Measurements from ENCODE around the gene MAP4K4.
A peak's percentile ranks its signal among the peaks of the same experiment; 100 is the strongest.

Gene MAP4K4

GRCh38 chr2:101692041-101692440 is 5.5 kb upstream of the MAP4K4 start:
- DNase-seq (ENCODE audit: low spot score): no peak
- no peak for FAIRE-seq

- no peak for FAIRE-seq
Observed at GRCh38 chr2:101692766-101693165, 4.7 kb upstream of the MAP4K4 start.

DNA sequence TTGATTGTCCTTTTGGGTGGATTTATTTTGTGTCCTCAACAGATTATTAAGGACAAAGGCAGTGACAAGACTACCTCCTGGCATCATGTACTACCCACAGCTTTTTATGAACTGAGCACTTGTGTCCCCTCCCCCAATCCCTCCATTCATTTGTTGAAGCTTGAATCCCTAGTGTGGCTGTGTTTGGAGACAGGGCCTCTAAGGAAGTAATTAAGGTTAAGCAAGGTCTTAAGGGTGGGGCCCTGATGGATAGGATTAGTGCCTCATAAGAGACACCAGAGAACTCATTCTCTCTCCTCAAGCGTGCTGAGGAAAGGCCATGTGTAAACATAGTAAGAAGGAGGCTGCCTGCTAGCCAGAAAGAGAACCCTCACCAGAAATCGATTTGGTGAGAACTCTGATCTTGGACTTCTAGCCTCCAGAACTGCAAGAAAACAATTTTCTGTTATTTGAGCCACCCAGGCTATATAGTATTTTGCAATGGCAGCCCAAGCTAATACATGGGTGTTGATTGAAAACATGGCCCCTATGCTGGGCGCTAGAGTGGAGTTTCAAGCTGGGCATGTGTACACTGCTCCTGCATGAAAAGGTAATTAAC is 3.4 kb upstream of the MAP4K4 start:
- no peak for FAIRE-seq
- DNase-seq (ENCODE audit: low spot score): no peak

More at GRCh38 chr2:101692766-101693165, 4.7 kb upstream of the MAP4K4 start:
- no peak for DNase-seq (ENCODE audit: low spot score)

- FAIRE-seq (no peak), DNase-seq (ENCODE audit: low spot score) (no peak)
Observed at GRCh38 chr2:101696272-101697123, 1.0 kb upstream of the MAP4K4 start.

- FAIRE-seq: no peak
- DNase-seq (ENCODE audit: low spot score): peak; percentile 59
Observed at GRCh38 chr2:101698014-101698843, 722 bp downstream of the MAP4K4 start.

GRCh38 chr2:101698844-101699754 is 1.6 kb downstream of the MAP4K4 start:
- FAIRE-seq (no peak), DNase-seq (ENCODE audit: low spot score) (no peak)

- FAIRE-seq (no peak), DNase-seq (ENCODE audit: low spot score) (no peak)
Observed at GRCh38 chr2:101699755-101700461, 2.4 kb downstream of the MAP4K4 start.

- FAIRE-seq: no peak
Observed at GRCh38 chr2:101704046-101704466, 6.5 kb downstream of the MAP4K4 start.

GRCh38 chr2:101704816-101705578 is 7.5 kb downstream of the MAP4K4 start:
- no peak for FAIRE-seq
- DNase-seq (ENCODE audit: low spot score): no peak

More at GRCh38 chr2:101704046-101704466, 6.5 kb downstream of the MAP4K4 start:
- DNase-seq (ENCODE audit: low spot score): no peak

GRCh38 chr2:101706121-101706818 is 8.8 kb downstream of the MAP4K4 start:
- DNase-seq (ENCODE audit: low spot score): no peak
- no peak for FAIRE-seq

DNA sequence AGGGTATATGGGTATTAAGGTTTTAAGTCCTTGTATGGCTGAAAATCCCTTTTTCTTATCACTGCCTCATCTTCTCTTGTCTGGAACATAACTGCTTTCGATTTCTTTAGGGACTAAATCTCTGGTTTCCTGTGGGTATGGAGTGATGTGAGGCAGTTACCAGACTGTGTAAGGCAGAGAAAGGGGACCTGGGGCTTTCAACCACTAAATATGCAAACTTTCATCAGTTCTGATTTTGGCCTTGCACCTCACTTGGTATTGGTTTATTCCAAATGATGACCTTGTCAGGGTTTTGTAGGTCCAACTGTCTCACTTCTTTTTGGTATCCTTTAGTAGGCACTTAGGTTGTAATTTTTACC is 9.3 kb downstream of the MAP4K4 start:
- FAIRE-seq (no peak), DNase-seq (ENCODE audit: low spot score) (no peak)

DNA sequence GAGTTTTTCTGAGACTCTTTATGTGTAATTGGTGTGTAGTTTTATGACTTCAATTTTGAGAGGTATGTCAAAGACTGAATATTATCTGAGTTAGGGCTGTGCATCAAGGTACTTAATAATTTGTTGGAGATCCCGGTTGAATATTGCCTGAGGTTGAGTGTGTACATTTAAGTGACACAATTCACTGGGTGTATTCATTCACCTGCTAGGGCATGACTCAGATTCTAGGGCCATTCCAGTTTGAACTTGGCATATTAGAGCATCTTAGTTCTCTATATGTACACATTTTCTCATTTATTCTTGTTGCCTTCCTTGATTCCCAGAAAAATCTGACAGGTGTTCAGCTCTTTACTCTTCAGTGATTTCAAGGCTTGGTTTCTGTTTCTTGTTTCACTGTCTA is 12.5 kb downstream of the MAP4K4 start:
- DNase-seq (ENCODE audit: low spot score) (no peak), FAIRE-seq (no peak)

- DNase-seq (ENCODE audit: low spot score) (no peak), FAIRE-seq (no peak)
Observed at GRCh38 chr2:101710471-101711318, 13.2 kb downstream of the MAP4K4 start.

DNA sequence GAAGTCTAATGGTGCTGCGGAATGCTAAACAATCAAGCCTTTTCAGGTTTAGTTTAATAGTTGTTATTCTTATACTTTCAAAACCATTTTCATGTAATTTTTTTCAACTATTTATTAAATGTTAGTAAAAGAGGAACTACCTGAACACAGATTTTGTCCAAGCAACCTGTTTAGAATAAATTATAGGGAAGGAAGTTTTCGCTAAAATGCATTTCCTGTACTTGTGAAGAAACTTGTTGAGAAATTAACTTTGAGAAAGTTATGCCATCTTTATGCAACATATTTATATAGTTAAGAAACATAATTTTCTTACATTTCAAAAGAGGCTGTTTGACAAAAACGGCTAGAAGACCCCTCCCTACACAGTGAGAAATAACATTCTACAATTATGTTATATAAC is 16.6 kb downstream of the MAP4K4 start:
- DNase-seq (ENCODE audit: low spot score): no peak
- FAIRE-seq: no peak

- DNase-seq (ENCODE audit: low spot score): no peak
- FAIRE-seq: no peak
Observed at GRCh38 chr2:101717071-101717845, 19.8 kb downstream of the MAP4K4 start.

GRCh38 chr2:101718479-101718878 is 21.0 kb downstream of the MAP4K4 start:
- no peak for DNase-seq (ENCODE audit: low spot score)
- no peak for FAIRE-seq

- FAIRE-seq: no peak
Observed at GRCh38 chr2:101718993-101719571, 21.6 kb downstream of the MAP4K4 start.

More at GRCh38 chr2:101718993-101719571, 21.6 kb downstream of the MAP4K4 start:
- DNase-seq (ENCODE audit: low spot score): no peak

All from urothelium cell line (cell line).